Measurements from ENCODE around the gene SYPL1.
"Not testable (repeated sequence)": the region's sequence is repeated elsewhere in the genome, so short reads cannot be mapped to it uniquely, and the experiment has no call there.

The SYPL1 gene

DNA sequence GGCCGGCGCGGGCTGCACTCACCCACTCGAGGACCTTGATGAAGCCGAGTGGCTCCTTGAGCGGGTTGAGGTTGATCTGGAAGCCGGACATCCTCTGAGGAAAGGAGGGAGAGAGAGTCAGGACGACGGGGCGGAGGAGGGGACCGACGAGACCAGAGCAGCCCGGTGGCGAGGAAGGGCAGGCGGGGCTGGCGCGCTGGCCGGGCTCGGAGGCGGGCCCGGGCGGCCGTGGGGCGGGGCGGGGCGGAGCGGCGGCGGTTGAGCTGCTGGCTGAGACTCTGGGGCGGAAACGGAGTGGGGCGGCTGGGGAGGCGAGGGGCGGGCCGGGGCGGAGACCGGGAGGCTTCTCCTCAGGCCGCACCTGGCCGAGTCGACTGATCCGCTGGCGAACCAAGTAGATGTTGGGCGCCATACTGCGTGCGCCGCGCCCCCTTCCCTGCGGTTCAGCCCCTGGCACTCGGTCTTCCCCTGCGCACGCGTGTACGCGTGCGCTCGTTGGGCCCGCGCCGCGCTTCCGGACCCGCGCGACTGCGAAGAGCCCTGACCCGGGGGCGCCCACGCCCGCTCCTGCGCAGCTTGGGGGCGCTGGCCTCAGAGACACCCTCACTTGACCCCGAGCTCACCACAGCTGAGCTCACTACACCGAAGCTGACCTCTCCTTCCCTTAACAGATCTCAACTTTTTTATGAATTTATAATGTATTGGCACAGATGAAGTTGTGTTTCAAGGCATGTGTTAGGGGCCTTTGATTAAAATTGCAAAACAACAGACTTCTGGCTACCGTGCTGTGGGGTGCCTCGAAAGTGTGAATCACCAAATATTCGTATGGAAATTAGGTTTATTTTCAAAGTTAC is at the start of gene SYPL1:
SYPL1 (minus strand) TSS at position 195 of the 854 bp plus-strand sequence; CDS start at position 91, 104 bp downstream.
- DNase-seq = peak; percentile 70

- no peak for DNase-seq
Observed at GRCh38 chr7:106155027-106155426, 42.9 kb upstream of the SYPL1 start.

- peak; percentile 39 for DNase-seq
Observed at GRCh38 chr7:106153891-106154449, 41.9 kb upstream of the SYPL1 start.

DNA sequence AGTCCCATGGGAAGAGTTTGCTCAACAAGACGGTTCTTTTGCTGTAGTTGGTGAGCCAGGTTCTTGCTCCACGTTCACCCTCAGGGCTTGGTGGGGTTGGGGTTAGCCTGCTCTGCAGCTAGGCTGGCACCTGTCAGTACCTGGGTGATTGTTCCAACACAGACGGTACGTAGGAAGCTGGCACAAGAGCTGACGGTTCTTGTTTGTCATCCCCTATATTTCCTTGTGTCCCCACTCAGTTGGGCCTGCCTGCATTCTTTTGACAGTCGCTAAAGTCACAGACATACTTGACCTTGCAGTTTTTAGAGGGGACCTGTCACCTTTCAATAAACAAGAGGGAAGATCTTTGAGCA is 40.2 kb upstream of the SYPL1 start:
- no peak for DNase-seq

- no peak for DNase-seq
Observed at GRCh38 chr7:106151459-106152312, 39.6 kb upstream of the SYPL1 start.

DNA sequence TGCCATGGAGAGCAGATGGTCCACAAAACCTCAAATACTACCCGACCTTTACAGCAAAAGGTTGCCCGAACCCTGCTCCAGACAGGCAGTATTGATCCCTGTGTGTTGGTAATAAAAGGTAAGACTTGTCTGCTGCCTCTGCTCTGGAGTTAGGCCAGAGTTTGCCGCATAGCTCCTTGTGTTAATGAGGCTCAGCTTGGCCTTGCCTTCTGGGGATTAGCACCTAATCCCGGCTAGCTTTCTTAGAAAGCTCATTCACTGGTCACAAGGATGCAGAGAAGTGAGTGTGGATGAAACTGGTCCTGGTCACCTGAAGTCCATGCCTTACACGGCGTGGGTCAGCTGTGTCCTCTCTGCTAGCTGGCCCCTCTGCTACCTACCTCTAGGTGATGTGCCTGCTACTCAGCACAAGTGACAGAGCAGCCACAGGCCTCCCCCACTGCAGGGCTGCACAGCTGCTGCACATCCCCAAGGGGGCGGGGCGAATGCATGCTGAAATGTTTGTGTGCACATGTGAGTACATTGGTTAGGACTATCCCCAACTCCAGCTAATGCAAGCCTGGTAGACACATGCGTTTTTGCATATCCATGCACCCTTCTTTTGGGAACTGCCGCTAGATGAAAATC is 31.7 kb upstream of the SYPL1 start:
- DNase-seq = no peak

- DNase-seq = no peak
Observed at GRCh38 chr7:106142136-106142535, 30.0 kb upstream of the SYPL1 start.

DNA sequence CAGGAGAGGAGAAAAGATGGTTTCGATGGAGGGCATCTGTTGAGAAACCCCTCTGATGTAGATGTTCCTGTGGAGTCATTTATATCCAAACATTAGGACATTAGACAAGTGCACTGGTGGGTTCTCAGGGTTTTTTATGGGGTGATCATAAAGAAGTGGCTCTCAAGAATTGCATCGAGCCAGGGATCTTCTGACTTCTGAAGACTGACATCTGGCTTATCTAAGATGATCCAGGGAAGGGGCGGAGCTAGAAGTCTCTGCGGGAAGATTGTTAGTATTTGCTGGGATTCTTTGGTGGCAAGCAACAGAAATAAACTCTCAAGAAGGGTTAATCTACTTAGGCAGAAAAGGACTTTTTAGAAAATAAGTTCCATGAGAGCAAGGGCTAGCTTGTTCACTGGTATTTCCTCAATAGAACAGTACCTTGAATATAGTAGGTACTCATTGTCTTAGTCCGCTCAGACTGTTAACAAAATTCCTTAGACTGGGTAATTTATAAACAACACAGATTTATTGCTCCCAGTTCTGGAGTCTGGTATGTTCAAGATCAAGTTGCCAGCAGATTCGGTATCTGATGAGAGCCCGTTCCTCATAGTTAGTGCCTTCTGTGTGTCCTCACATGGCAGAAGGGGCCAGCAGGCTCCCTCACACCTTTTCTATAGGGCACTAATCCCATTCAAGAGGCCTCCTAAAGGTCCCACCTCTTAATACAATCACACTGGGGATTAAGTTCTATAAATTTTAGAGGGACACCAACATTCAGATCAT is 28.5 kb upstream of the SYPL1 start:
- DNase-seq = no peak

- no peak for DNase-seq
Observed at GRCh38 chr7:106139265-106140251, 27.4 kb upstream of the SYPL1 start.

GRCh38 chr7:106138776-106139175 is 26.7 kb upstream of the SYPL1 start:
- no peak for DNase-seq

GRCh38 chr7:106138181-106138580 is 26.1 kb upstream of the SYPL1 start:
- not testable (repeated sequence) for DNase-seq

DNA sequence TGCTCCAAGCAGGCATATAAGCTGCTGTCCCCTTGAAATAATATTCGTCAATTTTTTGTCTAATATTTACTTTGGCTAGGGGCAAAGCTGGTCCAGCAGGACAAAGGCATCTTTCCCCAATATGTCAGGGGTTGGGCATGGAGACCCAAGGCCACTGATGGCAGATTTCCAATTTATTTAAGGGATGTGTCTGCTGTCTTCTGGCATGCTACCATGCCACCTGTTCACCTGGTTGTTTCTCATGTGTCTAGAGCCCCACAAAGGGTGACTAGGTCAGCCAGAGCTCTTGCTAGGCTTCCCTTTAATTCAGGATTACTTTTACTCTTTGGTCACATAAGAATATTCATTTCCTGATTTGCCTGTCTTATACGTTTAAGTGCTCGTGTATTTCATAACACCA is 22.1 kb upstream of the SYPL1 start:
- DNase-seq = no peak

DNA sequence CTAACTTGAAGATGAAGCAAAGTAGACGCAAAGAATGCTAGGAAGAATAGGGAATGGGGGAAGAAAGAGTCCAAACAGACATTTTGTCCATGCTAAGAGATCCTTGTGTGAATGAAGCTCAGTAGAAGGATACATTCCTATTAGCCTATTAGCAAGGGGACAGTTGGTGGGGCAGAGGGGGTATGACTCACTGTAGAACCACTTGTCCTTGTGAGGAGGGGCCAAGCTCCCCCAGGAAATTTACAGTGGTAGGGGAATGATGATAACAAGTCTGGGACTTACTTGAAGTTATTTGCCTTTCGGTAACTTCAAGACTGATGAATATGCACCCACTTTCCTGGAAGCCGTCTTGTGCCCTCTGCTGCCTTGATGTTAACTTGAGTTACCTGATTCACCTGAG is 17.2 kb upstream of the SYPL1 start:
- no peak for DNase-seq

GRCh38 chr7:106128836-106129235 is 16.7 kb upstream of the SYPL1 start:
- no peak for DNase-seq

DNA sequence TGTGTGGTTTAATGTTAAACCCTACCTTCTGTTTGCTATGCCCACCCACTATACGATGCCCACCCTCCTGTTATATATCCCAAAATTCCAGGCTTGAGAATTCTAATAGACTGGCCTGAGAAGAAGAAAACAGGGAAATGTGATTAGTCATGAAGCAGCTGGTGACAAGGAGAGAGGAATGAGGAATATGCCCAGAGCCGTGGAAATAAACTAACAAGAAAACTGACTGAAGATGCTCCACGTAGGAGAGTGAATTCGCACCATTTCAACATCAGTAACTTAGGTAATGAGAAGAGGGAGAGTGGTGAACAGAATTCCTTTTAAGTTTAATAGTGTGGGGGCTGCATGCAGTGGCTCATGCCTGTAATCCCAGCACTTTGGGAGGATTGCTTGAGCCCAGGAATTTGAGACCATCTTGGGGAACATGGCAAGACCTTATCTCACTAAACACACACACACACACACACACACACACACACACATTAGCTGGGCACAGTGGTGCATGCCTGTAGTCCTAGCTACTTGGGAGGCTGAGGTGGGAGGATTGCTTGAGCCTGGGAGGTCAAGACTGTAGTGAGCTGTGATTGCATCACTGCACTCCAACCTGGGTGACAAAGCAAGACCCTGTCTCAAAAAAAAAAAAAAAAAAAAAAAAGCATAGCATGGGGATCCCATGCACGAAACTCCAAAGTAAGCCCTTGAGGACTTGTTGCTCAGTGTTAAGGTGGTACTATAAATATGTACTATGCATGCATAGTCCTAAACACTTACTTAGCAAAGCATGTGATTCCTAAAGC is 16.1 kb upstream of the SYPL1 start:
- DNase-seq = no peak

- no peak for DNase-seq
Observed at GRCh38 chr7:106126170-106126938, 14.2 kb upstream of the SYPL1 start.

- DNase-seq = no peak
Observed at GRCh38 chr7:106125417-106125816, 13.3 kb upstream of the SYPL1 start.

- no peak for DNase-seq
Observed at GRCh38 chr7:106124186-106124585, 12.1 kb upstream of the SYPL1 start.

- no peak for DNase-seq
Observed at GRCh38 chr7:106122713-106123112, 10.6 kb upstream of the SYPL1 start.

All from amniotic stem cell (primary cell).